Measurements from ENCODE around the gene KIAA0930.

The KIAA0930 gene

GRCh38 chr22:45227645-45228400 lies 12.9 kb downstream of the KIAA0930 start:
- no peak for DNase-seq (ENCODE audit: insufficient read length, low spot score)
- no peak for FAIRE-seq

GRCh38 chr22:45226503-45227186 lies 14.0 kb downstream of the KIAA0930 start:
- FAIRE-seq: no peak
- TF ChIP-seq PAX5 (IDR thresholded peaks at IDR 0.05; ENCODE audit: insufficient read depth, low read length, severe bottlenecking) (no peak), POLR2AphosphoS5 (IDR thresholded peaks at IDR 0.05; ENCODE audit: low read depth, low read length) (0 out of 2 replicates have a peak, but pooled peaks have one; percentile 28)
- DNase-seq (ENCODE audit: insufficient read length, low spot score): no peak

More at GRCh38 chr22:45227645-45228400, 12.9 kb downstream of the KIAA0930 start:
- 0 out of 2 replicates have a peak, but pooled peaks have one; percentile 11 for TF ChIP-seq POLR2A (IDR thresholded peaks at IDR 0.05; ENCODE audit: low read depth, low read length)
- no peak for TF ChIP-seq POLR2AphosphoS5 (IDR thresholded peaks at IDR 0.05; ENCODE audit: low read depth, low read length)

GRCh38 chr22:45225732-45226502 lies 14.8 kb downstream of the KIAA0930 start:
- FAIRE-seq: no peak
- TF ChIP-seq POLR2AphosphoS5 (IDR thresholded peaks at IDR 0.05; ENCODE audit: low read depth, low read length): no peak
- TF ChIP-seq SPI1 (IDR thresholded peaks at IDR 0.05; ENCODE audit: low read depth, low read length): no peak
- no peak for TF ChIP-seq POLR2A (IDR thresholded peaks at IDR 0.05; ENCODE audit: low read depth, low read length)
- no peak for TF ChIP-seq PAX5 (IDR thresholded peaks at IDR 0.05; ENCODE audit: insufficient read depth, low read length, severe bottlenecking)
- no peak for TF ChIP-seq POU2F2 (IDR thresholded peaks at IDR 0.05; ENCODE audit: low read depth, low read length)
- no peak for TF ChIP-seq TAF1 (IDR thresholded peaks at IDR 0.05; ENCODE audit: low read depth, low read length)
- DNase-seq (ENCODE audit: insufficient read length, low spot score): no peak

GRCh38 chr22:45224988-45225731 lies 15.5 kb downstream of the KIAA0930 start:
- FAIRE-seq (no peak), DNase-seq (ENCODE audit: insufficient read length, low spot score) (no peak)
- TF ChIP-seq SPI1 (IDR thresholded peaks at IDR 0.05; ENCODE audit: low read depth, low read length) (no peak), POLR2A (IDR thresholded peaks at IDR 0.05; ENCODE audit: low read depth, low read length) (no peak), POU2F2 (IDR thresholded peaks at IDR 0.05; ENCODE audit: low read depth, low read length) (no peak), TAF1 (IDR thresholded peaks at IDR 0.05; ENCODE audit: low read depth, low read length) (no peak), POLR2AphosphoS5 (IDR thresholded peaks at IDR 0.05; ENCODE audit: low read depth, low read length) (no peak), PAX5 (IDR thresholded peaks at IDR 0.05; ENCODE audit: insufficient read depth, low read length, severe bottlenecking) (no peak)

GRCh38 chr22:45224331-45224730 lies 16.4 kb downstream of the KIAA0930 start:
- DNase-seq (ENCODE audit: insufficient read length, low spot score) (no peak), FAIRE-seq (no peak)
- TF ChIP-seq POLR2A (IDR thresholded peaks at IDR 0.05; ENCODE audit: low read depth, low read length): no peak

GRCh38 chr22:45223304-45224117 lies 17.2 kb downstream of the KIAA0930 start:
- no peak for TF ChIP-seq PAX5 (IDR thresholded peaks at IDR 0.05; ENCODE audit: insufficient read depth, low read length, severe bottlenecking)
- no peak for TF ChIP-seq TAF1 (IDR thresholded peaks at IDR 0.05; ENCODE audit: low read depth, low read length)
- TF ChIP-seq SPI1 (IDR thresholded peaks at IDR 0.05; ENCODE audit: low read depth, low read length): no peak
- TF ChIP-seq POLR2AphosphoS5 (IDR thresholded peaks at IDR 0.05; ENCODE audit: low read depth, low read length): no peak
- no peak for TF ChIP-seq POLR2A (IDR thresholded peaks at IDR 0.05; ENCODE audit: low read depth, low read length)
- no peak for TF ChIP-seq POU2F2 (IDR thresholded peaks at IDR 0.05; ENCODE audit: low read depth, low read length)
- peak; percentile 75 for FAIRE-seq
- DNase-seq (ENCODE audit: insufficient read length, low spot score): no peak

- no peak for DNase-seq (ENCODE audit: insufficient read length, low spot score)
- no peak for TF ChIP-seq TAF1 (IDR thresholded peaks at IDR 0.05; ENCODE audit: low read depth, low read length)
- TF ChIP-seq PAX5 (IDR thresholded peaks at IDR 0.05; ENCODE audit: insufficient read depth, low read length, severe bottlenecking): no peak
- TF ChIP-seq SPI1 (IDR thresholded peaks at IDR 0.05; ENCODE audit: low read depth, low read length): no peak
- no peak for FAIRE-seq
These were observed 19.5 kb downstream of the KIAA0930 start for GRCh38 chr22:45221201-45221600.

GRCh38 chr22:45218976-45219375 lies 21.7 kb downstream of the KIAA0930 start:
- FAIRE-seq (peak; percentile 95), DNase-seq (ENCODE audit: insufficient read length, low spot score) (peak; percentile 59)
- TF ChIP-seq PAX5 (IDR thresholded peaks at IDR 0.05; ENCODE audit: insufficient read depth, low read length, severe bottlenecking): no peak
- TF ChIP-seq POLR2AphosphoS5 (IDR thresholded peaks at IDR 0.05; ENCODE audit: low read depth, low read length): no peak
- no peak for TF ChIP-seq TAF1 (IDR thresholded peaks at IDR 0.05; ENCODE audit: low read depth, low read length)
- TF ChIP-seq POLR2A (IDR thresholded peaks at IDR 0.05; ENCODE audit: low read depth, low read length): no peak
- no peak for TF ChIP-seq SPI1 (IDR thresholded peaks at IDR 0.05; ENCODE audit: low read depth, low read length)
- no peak for TF ChIP-seq POU2F2 (IDR thresholded peaks at IDR 0.05; ENCODE audit: low read depth, low read length)

GRCh38 chr22:45217806-45218205 lies 22.9 kb downstream of the KIAA0930 start:
- DNase-seq (ENCODE audit: insufficient read length, low spot score): no peak
- TF ChIP-seq POU2F2 (IDR thresholded peaks at IDR 0.05; ENCODE audit: low read depth, low read length): no peak
- no peak for TF ChIP-seq SPI1 (IDR thresholded peaks at IDR 0.05; ENCODE audit: low read depth, low read length)
- TF ChIP-seq POLR2A (IDR thresholded peaks at IDR 0.05; ENCODE audit: low read depth, low read length): no peak
- no peak for TF ChIP-seq TAF1 (IDR thresholded peaks at IDR 0.05; ENCODE audit: low read depth, low read length)
- no peak for TF ChIP-seq PAX5 (IDR thresholded peaks at IDR 0.05; ENCODE audit: insufficient read depth, low read length, severe bottlenecking)
- TF ChIP-seq POLR2AphosphoS5 (IDR thresholded peaks at IDR 0.05; ENCODE audit: low read depth, low read length): no peak
- peak; percentile 5 for FAIRE-seq
